ENCODE results near the gene RABGEF1.

DNA sequence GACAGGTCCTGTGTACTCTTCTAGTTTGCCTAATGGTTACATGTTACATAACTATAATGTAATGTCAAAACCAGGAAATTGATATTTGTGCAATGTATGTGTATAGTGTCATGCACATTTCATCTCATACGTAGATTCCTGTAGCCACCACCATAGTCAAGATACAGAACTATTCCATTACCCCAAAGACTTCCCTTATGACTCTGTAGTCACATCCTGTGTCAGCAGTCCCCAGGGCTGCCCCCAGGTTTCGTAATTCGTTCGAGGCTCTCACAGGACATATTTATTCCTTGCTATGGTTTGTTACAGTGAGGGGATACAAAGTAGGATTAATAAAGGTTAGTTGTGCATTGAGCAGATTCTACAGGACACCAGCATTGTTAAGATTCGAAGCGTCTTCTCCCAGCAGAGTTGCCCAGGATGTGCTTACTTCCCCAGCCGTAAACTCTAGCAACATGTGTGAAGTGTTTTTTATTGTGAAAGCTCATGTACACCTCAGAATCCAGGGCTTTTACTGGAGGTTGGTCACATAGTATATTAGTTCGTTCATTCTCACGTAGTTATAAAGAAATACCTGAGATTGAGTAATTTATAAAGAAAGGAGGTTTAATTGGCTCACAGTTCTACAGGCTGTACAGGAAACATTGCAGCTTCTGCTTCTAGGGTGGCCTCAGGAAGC is 18.6 kb downstream of the RABGEF1 start:
- TF ChIP-seq L3MBTL2 (conservative IDR thresholded peaks at IDR 0.05) (no peak), FOXA1 (IDR thresholded peaks at IDR 0.05) (no peak), BHLHE40 (IDR thresholded peaks at IDR 0.05; ENCODE audit: borderline replicate concordance) (no peak), TARDBP (IDR thresholded peaks at IDR 0.05) (no peak), ARNT (IDR thresholded peaks at IDR 0.05) (no peak), SP1 (IDR thresholded peaks at IDR 0.05) (no peak), ZNF384 (IDR thresholded peaks at IDR 0.05) (no peak), SUZ12 (IDR thresholded peaks at IDR 0.05) (no peak), LEF1 (IDR thresholded peaks at IDR 0.05; ENCODE audit: borderline replicate concordance) (no peak), NFRKB (IDR thresholded peaks at IDR 0.05) (no peak), HDGF (IDR thresholded peaks at IDR 0.05; ENCODE audit: borderline replicate concordance) (no peak), ELF4 (IDR thresholded peaks at IDR 0.05) (no peak)
- TF ChIP-seq, protein P1, sequence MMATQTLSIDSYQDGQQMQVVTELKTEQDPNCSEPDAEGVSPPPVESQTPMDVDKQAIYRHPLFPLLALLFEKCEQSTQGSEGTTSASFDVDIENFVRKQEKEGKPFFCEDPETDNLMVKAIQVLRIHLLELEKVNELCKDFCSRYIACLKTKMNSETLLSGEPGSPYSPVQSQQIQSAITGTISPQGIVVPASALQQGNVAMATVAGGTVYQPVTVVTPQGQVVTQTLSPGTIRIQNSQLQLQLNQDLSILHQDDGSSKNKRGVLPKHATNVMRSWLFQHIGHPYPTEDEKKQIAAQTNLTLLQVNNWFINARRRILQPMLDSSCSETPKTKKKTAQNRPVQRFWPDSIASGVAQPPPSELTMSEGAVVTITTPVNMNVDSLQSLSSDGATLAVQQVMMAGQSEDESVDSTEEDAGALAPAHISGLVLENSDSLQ (IDR thresholded peaks at IDR 0.05), result no peak

Measured in HEK293T (cell line).